ENCODE data around the gene PLEKHG3.

GRCh38 chr14:64736271-64737169, 32.3 kb downstream of the PLEKHG3 start:
- no peak for TF ChIP-seq EZH2 (IDR thresholded peaks at IDR 0.05; ENCODE audit: borderline replicate concordance, low read length)
- TF ChIP-seq, protein P1, sequence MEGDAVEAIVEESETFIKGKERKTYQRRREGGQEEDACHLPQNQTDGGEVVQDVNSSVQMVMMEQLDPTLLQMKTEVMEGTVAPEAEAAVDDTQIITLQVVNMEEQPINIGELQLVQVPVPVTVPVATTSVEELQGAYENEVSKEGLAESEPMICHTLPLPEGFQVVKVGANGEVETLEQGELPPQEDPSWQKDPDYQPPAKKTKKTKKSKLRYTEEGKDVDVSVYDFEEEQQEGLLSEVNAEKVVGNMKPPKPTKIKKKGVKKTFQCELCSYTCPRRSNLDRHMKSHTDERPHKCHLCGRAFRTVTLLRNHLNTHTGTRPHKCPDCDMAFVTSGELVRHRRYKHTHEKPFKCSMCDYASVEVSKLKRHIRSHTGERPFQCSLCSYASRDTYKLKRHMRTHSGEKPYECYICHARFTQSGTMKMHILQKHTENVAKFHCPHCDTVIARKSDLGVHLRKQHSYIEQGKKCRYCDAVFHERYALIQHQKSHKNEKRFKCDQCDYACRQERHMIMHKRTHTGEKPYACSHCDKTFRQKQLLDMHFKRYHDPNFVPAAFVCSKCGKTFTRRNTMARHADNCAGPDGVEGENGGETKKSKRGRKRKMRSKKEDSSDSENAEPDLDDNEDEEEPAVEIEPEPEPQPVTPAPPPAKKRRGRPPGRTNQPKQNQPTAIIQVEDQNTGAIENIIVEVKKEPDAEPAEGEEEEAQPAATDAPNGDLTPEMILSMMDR (conservative IDR thresholded peaks at IDR 0.05 in 1 of 2, IDR thresholded peaks at IDR 0.05 in 1 of 2; ENCODE audit: extremely low read depth in 1 of 2, insufficient read depth in 1 of 2, low read depth in 1 of 2, low read length in 2 of 2), result no peak
